ENCODE data around the gene DNAJC5G. TPM values are rescaled to one million over a fixed set of nuclear protein-coding genes. Genes with fewer than 3 reads are reported as not detected.

The DNAJC5G gene
- total and polyA plus RNA-seq, 9 of the 15 experiments (the other 6 are each of a cell fraction or from before 2014, with no cell fraction given) = not detected

- in situ Hi-C loops (cut with MboI) = loop anchor here (10.0 kb wide), 1 partner anchor 452 kb away; the partner anchor contains the start of gene DPYSL5
- no peak overlapping the region for H3K4me2 ChIP-seq (ENCODE audit: insufficient read depth, low read length)
- no peak overlapping the region for H2AFZ ChIP-seq (ENCODE audit: low read depth, low read length)
- FAIRE-seq (no peak), DNase-seq (ENCODE audit: extremely low read depth in 1 of 4, low spot score in 3 of 4) (no peak), ATAC-seq (no peak)
- WGBS (ENCODE audit: insufficient coverage, low coverage, missing lambda C conversion rate) = 39% methylated on average over 3 of the region's 3 CpGs
- no peaks in the 10 kb centered on the region for H4K20me1 ChIP-seq (replicated peaks; ENCODE audit: control insufficient read depth, insufficient read depth, low read length)
- H3K9ac ChIP-seq (ENCODE audit: insufficient read depth in 1 of 2, low read depth in 2 of 2, low read length in 2 of 2) = no peak overlapping the region
- no peaks in the 10 kb centered on the region for H3K9me1 ChIP-seq (ENCODE audit: control insufficient read depth, insufficient read depth, low read length)
- H3K9me3 ChIP-seq (replicated peaks; ENCODE audit: control insufficient read depth, insufficient read depth, low read depth, low read length) = no peaks in the 10 kb centered on the region
- H3K4me3 ChIP-seq = no peak overlapping the region
- no peaks in the 10 kb centered on the region; a peak in 1 of 5 replicates for H3K27me3 ChIP-seq (ENCODE audit: control insufficient read depth in 2 of 2, insufficient read depth in 2 of 2, low read length in 2 of 2)
- no peaks in the 10 kb centered on the region for H3K36me3 ChIP-seq (ENCODE audit: control insufficient read depth, insufficient read depth, low read length)
- intact Hi-C loops (cut with micrococcal nuclease) = loop anchor here (10.0 kb wide), 1 partner anchor 332 kb away; no protein-coding TSS in a partner anchor
- H3K79me2 ChIP-seq (ENCODE audit: control insufficient read depth, insufficient read depth, low read length) = no peaks in the 10 kb centered on the region
- no TSS peak for BruUV-seq (replicated peaks)
- CTCF ChIA-PET (ENCODE audit: low intra/inter-chr PET ratio) = no interaction called here
- TF ChIP-seq MEIS2 (IDR thresholded peaks at IDR 0.05; ENCODE audit: partially characterized antibody) (peak; percentile 71), USF1 (CRISPR knock-in tag; IDR thresholded peaks at IDR 0.05) (peak; percentile 41; the same call in 1 of the 2 replicates), TFE3 (CRISPR knock-in tag; IDR thresholded peaks at IDR 0.05) (no peak), PBX2 (CRISPR knock-in tag; IDR thresholded peaks at IDR 0.05; ENCODE audit: low read depth) (no peak), PBX2 (tag; conservative IDR thresholded peaks at IDR 0.05; ENCODE audit: low read depth) (peak; percentile 45; the same call in 1 of the 2 replicates)
- POLR2A ChIA-PET = no interaction called here
- H3K27ac ChIP-seq (ENCODE audit: extremely low read depth, low read depth, low read length) = no peak overlapping the region
- peaks cover 9 to 12% of the 10 kb centered on the region in 2 experiments for H3K4me1 ChIP-seq (replicated peaks in 1 of 2; ENCODE audit: control insufficient read depth in 2 of 2, insufficient read depth in 2 of 2, low read length in 2 of 2)
These were observed 22.0 kb downstream of the DNAJC5G start for GRCh38 chr2:27297195-27297594.

All from K562 (cell line).